22Rv1 (cell line): ENCODE data around the gene TTC9.

ENCODE experiments used
- ZFX ChIP-seq: fragments of 450-650 bp; IDR thresholded peaks from 2 replicates; pipeline ENCODE4 v1.6.1; 2017; ENCODE audit warnings: antibody characterized with exemption, borderline replicate concordance
- TF ChIP-seq, protein P1 (sequence below): fragments of 450-650 bp; IDR thresholded peaks from 2 replicates; pipeline ENCODE4 v1.5.1; 2017; ENCODE audit warnings: mild to moderate bottlenecking

DNA sequence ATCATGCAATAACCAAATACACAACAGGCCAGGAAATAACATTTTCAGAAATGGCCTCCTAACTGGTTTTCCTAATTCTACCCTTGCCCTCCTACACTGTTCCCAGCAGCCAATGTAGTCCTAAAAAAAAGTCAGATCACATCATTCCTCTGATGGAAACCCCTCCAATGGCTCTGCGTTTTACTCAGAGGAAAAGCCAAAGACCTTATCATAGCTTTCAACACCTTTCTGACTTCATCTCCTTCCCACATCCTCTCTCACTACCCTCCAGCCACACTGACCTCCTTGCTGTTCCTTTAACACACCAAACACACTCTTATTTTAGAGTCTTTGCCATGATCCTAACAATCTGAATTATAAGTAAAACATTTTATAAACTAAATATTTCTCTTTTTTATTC, 42.4 kb upstream of the TTC9 start:
- TF ChIP-seq, protein P1, sequence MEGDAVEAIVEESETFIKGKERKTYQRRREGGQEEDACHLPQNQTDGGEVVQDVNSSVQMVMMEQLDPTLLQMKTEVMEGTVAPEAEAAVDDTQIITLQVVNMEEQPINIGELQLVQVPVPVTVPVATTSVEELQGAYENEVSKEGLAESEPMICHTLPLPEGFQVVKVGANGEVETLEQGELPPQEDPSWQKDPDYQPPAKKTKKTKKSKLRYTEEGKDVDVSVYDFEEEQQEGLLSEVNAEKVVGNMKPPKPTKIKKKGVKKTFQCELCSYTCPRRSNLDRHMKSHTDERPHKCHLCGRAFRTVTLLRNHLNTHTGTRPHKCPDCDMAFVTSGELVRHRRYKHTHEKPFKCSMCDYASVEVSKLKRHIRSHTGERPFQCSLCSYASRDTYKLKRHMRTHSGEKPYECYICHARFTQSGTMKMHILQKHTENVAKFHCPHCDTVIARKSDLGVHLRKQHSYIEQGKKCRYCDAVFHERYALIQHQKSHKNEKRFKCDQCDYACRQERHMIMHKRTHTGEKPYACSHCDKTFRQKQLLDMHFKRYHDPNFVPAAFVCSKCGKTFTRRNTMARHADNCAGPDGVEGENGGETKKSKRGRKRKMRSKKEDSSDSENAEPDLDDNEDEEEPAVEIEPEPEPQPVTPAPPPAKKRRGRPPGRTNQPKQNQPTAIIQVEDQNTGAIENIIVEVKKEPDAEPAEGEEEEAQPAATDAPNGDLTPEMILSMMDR: no peak
- no peak for TF ChIP-seq ZFX
